ENCODE measurements around the gene ERI3.

Gene ERI3

GRCh38 chr1:44239961-44240371 is 115.1 kb downstream of the ERI3 start:
- no peak for TF ChIP-seq JUND (IDR thresholded peaks at IDR 0.05; ENCODE audit: low read depth)
- in situ Hi-C loops (cut with HindIII; ENCODE audit: low pct_unique_long_range_greater_than_20kb, low sequenced_read_pairs): no loop called here
- DNase-seq (ENCODE audit: low read depth in 1 of 2, low spot score in 1 of 2): no peak

GRCh38 chr1:44239331-44239960 is 115.6 kb downstream of the ERI3 start:
- no peak for DNase-seq (ENCODE audit: low read depth in 1 of 2, low spot score in 1 of 2)
- TF ChIP-seq JUND (IDR thresholded peaks at IDR 0.05; ENCODE audit: low read depth): no peak
- in situ Hi-C loops (cut with HindIII; ENCODE audit: low pct_unique_long_range_greater_than_20kb, low sequenced_read_pairs): no loop called here

GRCh38 chr1:44238660-44239059 is 116.4 kb downstream of the ERI3 start:
- TF ChIP-seq JUND (IDR thresholded peaks at IDR 0.05; ENCODE audit: low read depth): no peak
- in situ Hi-C loops (cut with HindIII; ENCODE audit: low pct_unique_long_range_greater_than_20kb, low sequenced_read_pairs): no loop called here
- DNase-seq (ENCODE audit: low read depth in 1 of 2, low spot score in 1 of 2): no peak

GRCh38 chr1:44237721-44238457 is 117.2 kb downstream of the ERI3 start:
- in situ Hi-C loops (cut with HindIII; ENCODE audit: low pct_unique_long_range_greater_than_20kb, low sequenced_read_pairs): no loop called here
- DNase-seq (ENCODE audit: low read depth in 1 of 2, low spot score in 1 of 2): no peak
- TF ChIP-seq JUND (IDR thresholded peaks at IDR 0.05; ENCODE audit: low read depth): no peak

DNA sequence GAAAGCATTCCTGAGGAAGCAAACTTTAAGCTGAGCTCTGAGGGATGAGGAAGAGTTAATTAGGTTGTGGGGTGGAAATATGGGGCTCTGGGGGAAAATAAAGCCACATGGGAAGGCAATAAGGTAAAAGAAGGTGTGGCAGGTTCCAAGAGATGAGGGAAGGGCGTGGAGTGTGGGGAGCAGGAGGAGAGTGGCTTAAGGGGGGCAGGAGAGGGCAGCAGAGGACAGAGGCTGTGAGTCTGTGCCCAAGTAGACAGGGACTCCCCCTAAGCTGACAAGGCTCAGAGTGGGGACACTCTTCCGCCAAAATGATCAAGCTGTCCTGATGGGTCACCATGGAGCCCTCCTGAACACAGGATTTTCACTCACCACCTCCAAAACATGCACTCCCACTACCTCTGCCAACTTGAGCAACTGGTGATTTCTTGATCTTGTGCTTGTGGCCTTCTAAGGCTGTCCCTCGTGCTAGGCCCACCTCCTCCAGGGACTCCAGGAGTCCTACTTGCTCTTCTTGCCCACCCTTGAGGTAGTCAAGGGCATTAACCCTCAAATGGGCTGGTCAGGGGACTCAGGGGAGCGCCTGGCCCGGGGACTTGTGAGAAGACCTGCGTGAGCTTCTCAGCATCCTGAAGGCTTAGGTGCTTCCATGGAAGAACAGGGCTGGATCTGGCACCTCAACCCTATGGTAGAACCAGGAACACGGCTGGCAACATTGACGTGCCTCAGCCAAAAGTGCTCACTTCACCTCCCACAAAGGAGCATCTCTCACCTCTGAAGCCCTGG is 118.4 kb downstream of the ERI3 start:
- no peak for TF ChIP-seq JUND (IDR thresholded peaks at IDR 0.05; ENCODE audit: low read depth)
- no peak for DNase-seq (ENCODE audit: low read depth in 1 of 2, low spot score in 1 of 2)
- in situ Hi-C loops (cut with HindIII; ENCODE audit: low pct_unique_long_range_greater_than_20kb, low sequenced_read_pairs): no loop called here

- DNase-seq (ENCODE audit: low read depth in 1 of 2, low spot score in 1 of 2): no peak
- in situ Hi-C loops (cut with HindIII; ENCODE audit: low pct_unique_long_range_greater_than_20kb, low sequenced_read_pairs): no loop called here
- no peak for TF ChIP-seq JUND (IDR thresholded peaks at IDR 0.05; ENCODE audit: low read depth)
Observed at GRCh38 chr1:44235808-44236207, 119.2 kb downstream of the ERI3 start.

DNA sequence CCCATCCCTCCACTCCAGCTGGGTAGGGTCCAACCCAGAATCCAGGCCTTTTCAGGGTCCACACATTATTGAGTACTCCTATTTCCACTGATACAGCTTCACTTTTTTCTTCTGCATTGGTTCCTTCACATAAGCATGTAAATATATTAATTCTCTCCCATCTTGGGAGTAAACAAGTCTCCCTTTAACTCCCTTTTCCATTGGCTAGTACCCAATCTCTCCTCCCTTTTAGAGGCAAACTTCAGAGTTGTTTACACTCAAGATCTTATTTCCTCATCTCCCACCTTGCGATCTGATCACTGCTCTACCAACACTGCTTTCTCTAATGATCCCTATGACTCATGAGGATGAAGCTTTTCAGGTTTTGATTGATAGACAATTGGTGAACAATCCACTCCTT is 121.5 kb downstream of the ERI3 start:
- DNase-seq (ENCODE audit: low read depth in 1 of 2, low spot score in 1 of 2): no peak
- in situ Hi-C loops (cut with HindIII; ENCODE audit: low pct_unique_long_range_greater_than_20kb, low sequenced_read_pairs): no loop called here
- TF ChIP-seq JUND (IDR thresholded peaks at IDR 0.05; ENCODE audit: low read depth): no peak

GRCh38 chr1:44230796-44231195 is 124.3 kb downstream of the ERI3 start:
- DNase-seq (ENCODE audit: low read depth in 1 of 2, low spot score in 1 of 2): no peak
- no peak for TF ChIP-seq JUND (IDR thresholded peaks at IDR 0.05; ENCODE audit: low read depth)
- in situ Hi-C loops (cut with HindIII; ENCODE audit: low pct_unique_long_range_greater_than_20kb, low sequenced_read_pairs): no loop called here

- in situ Hi-C loops (cut with HindIII; ENCODE audit: low pct_unique_long_range_greater_than_20kb, low sequenced_read_pairs): no loop called here
- DNase-seq (ENCODE audit: low read depth in 1 of 2, low spot score in 1 of 2): no peak
- TF ChIP-seq JUND (IDR thresholded peaks at IDR 0.05; ENCODE audit: low read depth): no peak
Observed at GRCh38 chr1:44229435-44230167, 125.5 kb downstream of the ERI3 start.

DNA sequence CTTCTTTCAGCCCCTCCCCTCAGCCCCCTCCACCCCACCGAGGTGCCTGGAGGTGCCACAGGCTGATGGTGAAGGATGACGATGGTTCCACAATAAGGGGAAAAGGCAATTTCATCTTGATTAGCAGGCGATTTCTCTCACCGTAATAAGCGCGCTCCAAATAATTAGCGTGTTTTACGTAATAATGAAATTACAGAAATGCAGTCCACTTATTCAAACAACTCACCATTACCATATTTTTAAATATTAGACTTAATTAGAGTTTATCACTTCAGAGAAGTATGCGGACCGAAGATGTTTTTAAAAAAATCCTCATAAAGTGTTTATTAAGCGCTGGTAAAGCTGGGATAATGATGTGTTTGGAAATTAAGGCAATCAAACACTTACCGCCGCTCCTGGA is 126.8 kb downstream of the ERI3 start:
- in situ Hi-C loops (cut with HindIII; ENCODE audit: low pct_unique_long_range_greater_than_20kb, low sequenced_read_pairs): no loop called here
- no peak for TF ChIP-seq JUND (IDR thresholded peaks at IDR 0.05; ENCODE audit: low read depth)
- DNase-seq (ENCODE audit: low read depth in 1 of 2, low spot score in 1 of 2): no peak

DNA sequence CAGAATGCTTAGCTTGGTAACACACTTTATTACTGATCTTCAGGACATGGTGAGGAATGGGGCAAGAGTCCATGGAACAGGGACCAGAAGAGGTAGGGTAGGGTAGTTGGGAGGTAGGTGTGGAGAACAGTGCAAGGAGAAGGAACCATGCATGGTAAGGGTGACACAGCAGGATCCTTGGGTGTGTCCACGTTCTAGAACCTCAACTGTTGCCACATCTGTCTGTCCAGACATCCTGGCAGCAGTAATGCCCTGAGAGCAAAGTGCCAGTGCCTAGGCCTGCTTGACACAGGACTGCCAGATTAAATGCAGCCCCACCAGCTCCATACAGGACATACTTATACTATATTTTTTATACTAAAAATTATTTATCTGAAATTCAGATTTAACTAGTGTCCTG is 127.8 kb downstream of the ERI3 start:
- TF ChIP-seq JUND (IDR thresholded peaks at IDR 0.05; ENCODE audit: low read depth): no peak
- in situ Hi-C loops (cut with HindIII; ENCODE audit: low pct_unique_long_range_greater_than_20kb, low sequenced_read_pairs): no loop called here

DNA sequence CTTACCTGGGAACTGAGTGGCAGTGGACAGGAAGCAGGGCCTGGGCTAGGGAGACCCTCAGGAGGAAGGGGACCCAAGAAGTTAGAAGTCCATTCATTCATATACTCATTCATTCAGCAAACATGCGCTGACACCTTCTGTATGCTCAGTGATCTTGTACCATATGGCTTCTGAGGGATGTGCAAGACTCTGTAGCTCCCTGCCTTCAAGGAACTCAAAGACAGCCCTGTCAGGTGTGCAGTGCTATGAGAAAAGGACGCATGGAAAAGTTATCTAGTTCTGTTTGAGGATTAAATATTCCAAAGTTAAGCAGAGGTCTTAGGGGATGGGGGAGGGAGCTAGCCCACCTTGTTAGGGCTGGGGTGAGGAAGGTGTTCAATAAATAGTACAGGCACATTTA is 129.3 kb downstream of the ERI3 start:
- TF ChIP-seq JUND (IDR thresholded peaks at IDR 0.05; ENCODE audit: low read depth): no peak
- in situ Hi-C loops (cut with HindIII; ENCODE audit: low pct_unique_long_range_greater_than_20kb, low sequenced_read_pairs): no loop called here
- DNase-seq (ENCODE audit: low read depth in 1 of 2, low spot score in 1 of 2): no peak

More for the DNA sequence above, 127.8 kb downstream of the ERI3 start:
- no peak for DNase-seq (ENCODE audit: low read depth in 1 of 2, low spot score in 1 of 2)

Data from T47D (cell line).